Fibroblast of lung (primary cell): ENCODE results near the gene MAPK6.

ENCODE experiments used
- EZH2 ChIP-seq: IDR thresholded peaks from 2 replicates; pipeline ENCODE4 v1.5.1; 2012; ENCODE audit warnings: low read length, control low read depth, mild to moderate bottlenecking; ENCODE audit errors: missing control alignments
- TF ChIP-seq, protein P1 (sequence below), 2 donors: IDR thresholded peaks in 1 of 2; conservative IDR thresholded peaks in 1 of 2; 1 replicate in 1 of 2; 2 replicates in 1 of 2; pipeline ENCODE4 v1.5.1; 2011 to 2012; ENCODE audit warnings: low read length in 2 of 2, control low read depth in 1 of 2, inconsistent platforms in 1 of 2, low read depth in 1 of 2, mild to moderate bottlenecking in 1 of 2

DNA sequence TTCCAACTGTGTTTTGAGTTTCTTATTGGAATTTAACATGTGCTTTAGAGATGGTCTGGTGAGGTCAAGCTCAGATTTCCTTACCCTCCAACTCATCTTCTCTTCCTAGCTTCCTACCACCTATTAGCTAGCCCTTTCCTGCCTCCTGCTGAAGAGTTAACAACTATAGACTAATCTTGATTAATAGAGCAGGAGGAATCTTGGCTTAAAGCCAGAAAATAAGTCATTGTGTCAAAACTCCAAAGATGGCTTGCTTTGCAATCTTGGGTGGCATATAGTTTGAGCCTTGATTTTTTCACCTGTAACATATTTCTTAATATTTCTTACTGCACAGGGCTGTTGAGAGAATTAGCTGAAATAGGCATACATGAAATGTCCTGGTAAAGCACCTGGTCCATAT, 66.3 kb downstream of the MAPK6 start:
- TF ChIP-seq, protein P1, sequence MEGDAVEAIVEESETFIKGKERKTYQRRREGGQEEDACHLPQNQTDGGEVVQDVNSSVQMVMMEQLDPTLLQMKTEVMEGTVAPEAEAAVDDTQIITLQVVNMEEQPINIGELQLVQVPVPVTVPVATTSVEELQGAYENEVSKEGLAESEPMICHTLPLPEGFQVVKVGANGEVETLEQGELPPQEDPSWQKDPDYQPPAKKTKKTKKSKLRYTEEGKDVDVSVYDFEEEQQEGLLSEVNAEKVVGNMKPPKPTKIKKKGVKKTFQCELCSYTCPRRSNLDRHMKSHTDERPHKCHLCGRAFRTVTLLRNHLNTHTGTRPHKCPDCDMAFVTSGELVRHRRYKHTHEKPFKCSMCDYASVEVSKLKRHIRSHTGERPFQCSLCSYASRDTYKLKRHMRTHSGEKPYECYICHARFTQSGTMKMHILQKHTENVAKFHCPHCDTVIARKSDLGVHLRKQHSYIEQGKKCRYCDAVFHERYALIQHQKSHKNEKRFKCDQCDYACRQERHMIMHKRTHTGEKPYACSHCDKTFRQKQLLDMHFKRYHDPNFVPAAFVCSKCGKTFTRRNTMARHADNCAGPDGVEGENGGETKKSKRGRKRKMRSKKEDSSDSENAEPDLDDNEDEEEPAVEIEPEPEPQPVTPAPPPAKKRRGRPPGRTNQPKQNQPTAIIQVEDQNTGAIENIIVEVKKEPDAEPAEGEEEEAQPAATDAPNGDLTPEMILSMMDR (conservative IDR thresholded peaks at IDR 0.05 in 1 of 2, IDR thresholded peaks at IDR 0.05 in 1 of 2; ENCODE audit: low read depth in 1 of 2, low read length in 2 of 2): no peak
- TF ChIP-seq EZH2: no peak
